Testis (tissue), 2 donors: ENCODE measurements around the gene TMED3.

Source experiments
- POLR2A ChIP-seq: fragments of 450-650 bp; IDR thresholded peaks from one replicate; pipeline ENCODE4 v1.6.1; 2017; ENCODE audit warnings: antibody characterized with exemption, mild to moderate bottlenecking, moderate library complexity
- TF ChIP-seq, protein P1 (sequence below), 3 experiments: fragments of 450-650 bp in 2 of 3; fragments of 200-600 bp in 1 of 3; sonication (generic) in 1 of 3; IDR thresholded peaks; one replicate each; pipeline ENCODE4 v1.5.1; 2016 to 2019; ENCODE audit warnings: antibody characterized with exemption in 3 of 3, mild to moderate bottlenecking in 2 of 3, moderate library complexity in 1 of 3

- TF ChIP-seq, protein P1, sequence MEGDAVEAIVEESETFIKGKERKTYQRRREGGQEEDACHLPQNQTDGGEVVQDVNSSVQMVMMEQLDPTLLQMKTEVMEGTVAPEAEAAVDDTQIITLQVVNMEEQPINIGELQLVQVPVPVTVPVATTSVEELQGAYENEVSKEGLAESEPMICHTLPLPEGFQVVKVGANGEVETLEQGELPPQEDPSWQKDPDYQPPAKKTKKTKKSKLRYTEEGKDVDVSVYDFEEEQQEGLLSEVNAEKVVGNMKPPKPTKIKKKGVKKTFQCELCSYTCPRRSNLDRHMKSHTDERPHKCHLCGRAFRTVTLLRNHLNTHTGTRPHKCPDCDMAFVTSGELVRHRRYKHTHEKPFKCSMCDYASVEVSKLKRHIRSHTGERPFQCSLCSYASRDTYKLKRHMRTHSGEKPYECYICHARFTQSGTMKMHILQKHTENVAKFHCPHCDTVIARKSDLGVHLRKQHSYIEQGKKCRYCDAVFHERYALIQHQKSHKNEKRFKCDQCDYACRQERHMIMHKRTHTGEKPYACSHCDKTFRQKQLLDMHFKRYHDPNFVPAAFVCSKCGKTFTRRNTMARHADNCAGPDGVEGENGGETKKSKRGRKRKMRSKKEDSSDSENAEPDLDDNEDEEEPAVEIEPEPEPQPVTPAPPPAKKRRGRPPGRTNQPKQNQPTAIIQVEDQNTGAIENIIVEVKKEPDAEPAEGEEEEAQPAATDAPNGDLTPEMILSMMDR (IDR thresholded peaks at IDR 0.05) = no peak
- no peak for TF ChIP-seq POLR2A
Measured at GRCh38 chr15:79371591-79371990, 60.7 kb downstream of the TMED3 start.
